ENCODE data around the gene PSME3.
"Not testable (repeated sequence)": the region's sequence is repeated elsewhere in the genome, so short reads cannot be mapped to it uniquely, and the experiment has no call there.

Gene PSME3

DNA sequence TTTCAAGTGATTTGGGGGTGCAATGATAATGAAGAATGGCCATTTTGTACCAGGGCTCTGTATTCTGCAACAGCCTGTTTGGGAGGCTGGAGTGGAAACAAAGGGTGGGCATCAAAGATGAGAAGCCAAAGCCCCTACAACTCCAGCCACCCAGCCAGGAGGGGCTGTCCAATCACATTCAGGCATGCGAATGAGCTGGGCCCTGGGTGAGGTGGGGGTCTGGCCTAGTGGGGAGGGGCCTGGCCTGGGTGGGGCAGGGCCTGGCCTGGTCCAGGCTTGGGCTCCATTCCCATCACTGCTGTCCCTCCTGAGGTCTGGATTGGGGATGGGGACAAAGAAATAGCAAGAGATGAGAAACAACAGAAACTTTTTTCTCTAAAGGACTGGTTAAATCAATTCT, 24.2 kb downstream of the PSME3 start:
- TF ChIP-seq, protein P1, sequence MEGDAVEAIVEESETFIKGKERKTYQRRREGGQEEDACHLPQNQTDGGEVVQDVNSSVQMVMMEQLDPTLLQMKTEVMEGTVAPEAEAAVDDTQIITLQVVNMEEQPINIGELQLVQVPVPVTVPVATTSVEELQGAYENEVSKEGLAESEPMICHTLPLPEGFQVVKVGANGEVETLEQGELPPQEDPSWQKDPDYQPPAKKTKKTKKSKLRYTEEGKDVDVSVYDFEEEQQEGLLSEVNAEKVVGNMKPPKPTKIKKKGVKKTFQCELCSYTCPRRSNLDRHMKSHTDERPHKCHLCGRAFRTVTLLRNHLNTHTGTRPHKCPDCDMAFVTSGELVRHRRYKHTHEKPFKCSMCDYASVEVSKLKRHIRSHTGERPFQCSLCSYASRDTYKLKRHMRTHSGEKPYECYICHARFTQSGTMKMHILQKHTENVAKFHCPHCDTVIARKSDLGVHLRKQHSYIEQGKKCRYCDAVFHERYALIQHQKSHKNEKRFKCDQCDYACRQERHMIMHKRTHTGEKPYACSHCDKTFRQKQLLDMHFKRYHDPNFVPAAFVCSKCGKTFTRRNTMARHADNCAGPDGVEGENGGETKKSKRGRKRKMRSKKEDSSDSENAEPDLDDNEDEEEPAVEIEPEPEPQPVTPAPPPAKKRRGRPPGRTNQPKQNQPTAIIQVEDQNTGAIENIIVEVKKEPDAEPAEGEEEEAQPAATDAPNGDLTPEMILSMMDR (IDR thresholded peaks at IDR 0.05; ENCODE audit: control extremely low read depth, extremely low read depth, low read depth, missing control alignments), result no peak
- POLR2A ChIA-PET, result no interaction called here

DNA sequence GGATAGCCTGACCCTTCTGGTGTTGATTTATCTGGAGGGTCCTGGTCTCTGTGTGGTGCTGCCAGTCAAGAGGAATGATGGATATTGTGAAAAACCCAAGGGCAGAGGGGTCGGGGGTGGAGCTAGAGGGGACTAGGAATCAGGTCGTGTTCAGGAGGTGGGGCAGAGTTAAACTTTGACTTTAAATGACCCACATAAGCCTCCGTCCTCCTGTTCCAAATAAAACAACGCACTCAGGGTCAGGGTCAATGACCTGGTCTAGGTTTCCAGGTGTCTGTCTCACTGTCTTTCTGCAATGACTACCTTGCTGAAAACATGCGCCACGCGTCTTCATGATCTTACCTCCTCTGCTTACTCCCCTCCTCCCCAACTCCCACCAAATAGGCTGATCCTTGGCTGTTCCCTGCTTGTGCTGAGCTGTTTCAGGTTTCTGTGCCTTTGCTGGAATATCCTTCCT, 32.5 kb downstream of the PSME3 start:
- POLR2A ChIA-PET, result no interaction called here

More for the DNA sequence above, 24.2 kb downstream of the PSME3 start:
- CTCF ChIA-PET, result no interaction called here
- DNase-seq (ENCODE audit: extremely low spot score), result no peak

DNA sequence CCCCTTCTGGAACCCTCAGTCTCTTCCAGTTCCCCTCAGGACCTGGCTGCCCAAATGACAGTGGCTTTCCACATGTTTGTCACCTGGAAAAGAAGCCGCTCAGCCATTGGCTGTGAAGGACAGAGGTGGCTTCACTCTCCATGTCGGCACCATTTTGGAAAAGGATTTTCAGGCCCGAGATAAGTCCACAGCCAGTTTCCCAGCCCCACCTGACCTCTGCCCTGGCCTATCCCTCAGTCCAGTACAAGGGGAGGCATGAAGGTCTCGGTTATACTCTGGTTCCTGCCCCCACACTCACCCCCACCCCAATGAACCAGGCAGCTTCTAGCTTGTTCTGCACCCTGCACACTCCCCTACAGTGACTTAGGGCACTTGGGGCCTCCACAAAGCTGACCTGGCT, 33.0 kb downstream of the PSME3 start:
- TF ChIP-seq, protein P1 (IDR thresholded peaks at IDR 0.05; ENCODE audit: control extremely low read depth, extremely low read depth, low read depth, missing control alignments), result no peak
- CTCF ChIA-PET, result no interaction called here
- POLR2A ChIA-PET, result no interaction called here
- no peak for DNase-seq (ENCODE audit: extremely low spot score)

More for the DNA sequence above, 32.5 kb downstream of the PSME3 start:
- TF ChIP-seq, protein P1 (IDR thresholded peaks at IDR 0.05; ENCODE audit: control extremely low read depth, extremely low read depth, low read depth, missing control alignments), result no peak
- no peak for DNase-seq (ENCODE audit: extremely low spot score)
- CTCF ChIA-PET, result no interaction called here

DNA sequence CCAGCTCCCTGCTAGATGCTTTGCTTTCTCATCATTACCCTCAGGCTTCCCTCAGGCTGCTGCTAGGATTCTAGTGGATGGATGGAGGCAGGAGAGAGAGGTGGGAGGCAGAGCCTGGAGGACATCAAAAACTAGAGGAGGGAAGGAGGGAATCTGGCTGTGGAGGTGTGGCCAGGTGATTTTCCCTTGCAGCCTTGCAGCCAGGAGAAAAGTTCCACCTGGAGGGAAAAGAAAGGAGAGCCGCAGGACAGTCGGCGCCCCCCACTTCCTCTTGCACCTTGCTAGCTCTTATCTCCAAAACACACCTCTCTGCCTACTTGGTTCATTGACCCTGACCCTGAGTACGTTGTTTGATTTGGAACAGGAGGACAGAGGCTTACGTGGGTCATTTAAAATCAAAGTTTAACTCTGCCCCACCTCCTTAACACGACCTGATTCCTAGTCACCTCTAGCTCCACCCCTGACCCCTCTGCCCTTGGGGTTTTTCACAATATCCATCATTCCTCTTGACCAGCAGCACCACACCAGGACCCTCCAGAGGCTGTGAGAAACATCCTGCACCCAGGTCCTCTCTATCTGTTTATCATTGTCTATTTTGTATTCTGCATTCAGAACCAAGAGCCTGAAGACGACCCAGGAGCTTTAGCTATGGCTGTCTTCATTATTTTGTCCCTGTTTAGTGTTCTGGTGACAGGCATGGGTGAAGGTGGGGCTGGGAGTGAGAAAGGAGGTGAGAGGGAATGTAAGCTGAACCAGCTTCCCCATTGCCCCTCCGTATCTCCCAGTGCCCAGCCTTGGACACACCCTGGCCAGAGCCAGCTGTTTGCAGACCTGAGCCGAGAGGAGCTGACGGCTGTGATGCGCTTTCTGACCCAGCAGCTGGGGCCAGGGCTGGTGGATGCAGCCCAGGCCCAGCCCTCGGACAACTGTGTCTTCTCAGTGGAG, 33.7 kb downstream of the PSME3 start:
- POLR2A ChIA-PET, result no interaction called here

DNA sequence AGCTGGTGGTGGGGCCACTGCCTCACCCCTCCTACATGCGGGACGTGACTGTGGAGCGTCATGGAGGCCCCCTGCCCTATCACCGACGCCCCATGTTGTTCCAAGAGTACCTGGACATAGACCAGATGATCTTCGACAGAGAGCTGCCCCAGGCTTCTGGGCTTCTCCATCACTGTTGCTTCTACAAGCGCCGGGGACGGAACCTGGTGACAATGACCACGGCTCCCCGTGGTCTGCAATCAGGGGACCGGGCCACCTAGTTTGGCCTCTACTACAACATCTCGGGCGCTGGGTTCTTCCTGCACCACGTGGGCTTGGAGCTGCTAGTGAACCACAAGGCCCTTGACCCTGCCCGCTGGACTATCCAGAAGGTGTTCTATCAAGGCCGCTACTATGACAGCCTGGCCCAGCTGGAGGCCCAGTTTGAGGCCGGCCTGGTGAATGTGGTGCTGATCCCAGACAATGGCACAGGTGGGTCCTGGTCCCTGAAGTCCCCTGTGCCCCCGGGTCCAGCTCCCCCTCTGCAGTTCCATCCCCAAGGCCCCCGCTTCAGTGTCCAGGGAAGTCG, 34.6 kb downstream of the PSME3 start:
- CTCF ChIA-PET; DNase-seq (ENCODE audit: extremely low spot score); POLR2A ChIA-PET: not testable (repeated sequence)

More for the DNA sequence above, 33.7 kb downstream of the PSME3 start:
- DNase-seq (ENCODE audit: extremely low spot score), result no peak
- CTCF ChIA-PET, result no interaction called here
- TF ChIP-seq, protein P1 (IDR thresholded peaks at IDR 0.05; ENCODE audit: control extremely low read depth, extremely low read depth, low read depth, missing control alignments), result no peak

DNA sequence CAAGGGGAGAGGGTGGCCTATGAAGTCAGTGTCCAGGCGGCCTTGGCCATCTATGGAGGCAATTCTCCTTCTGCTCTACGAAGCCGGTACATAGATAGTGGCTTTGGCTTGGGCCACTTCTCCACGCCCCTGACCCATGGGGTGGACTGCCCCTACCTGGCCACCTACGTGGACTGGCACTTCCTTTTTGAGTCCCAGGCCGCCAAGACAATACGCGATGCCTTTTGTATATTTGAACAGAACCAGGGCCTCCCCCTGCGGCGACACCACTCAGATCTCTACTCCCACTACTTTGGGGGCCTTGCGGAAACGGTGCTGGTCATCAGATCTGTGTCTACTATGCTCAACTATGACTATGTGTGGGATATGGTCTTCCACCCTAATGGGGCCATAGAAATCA, 35.1 kb downstream of the PSME3 start:
- no peak for DNase-seq (ENCODE audit: extremely low spot score)
- ChIA-PET CTCF (interaction anchor here (1.0 kb wide), 1 partner anchor 16 kb away, joined by 3 read pairs; no protein-coding TSS in a partner anchor), POLR2A (no interaction called here)
- TF ChIP-seq, protein P1 (IDR thresholded peaks at IDR 0.05; ENCODE audit: control extremely low read depth, extremely low read depth, low read depth, missing control alignments), result no peak

DNA sequence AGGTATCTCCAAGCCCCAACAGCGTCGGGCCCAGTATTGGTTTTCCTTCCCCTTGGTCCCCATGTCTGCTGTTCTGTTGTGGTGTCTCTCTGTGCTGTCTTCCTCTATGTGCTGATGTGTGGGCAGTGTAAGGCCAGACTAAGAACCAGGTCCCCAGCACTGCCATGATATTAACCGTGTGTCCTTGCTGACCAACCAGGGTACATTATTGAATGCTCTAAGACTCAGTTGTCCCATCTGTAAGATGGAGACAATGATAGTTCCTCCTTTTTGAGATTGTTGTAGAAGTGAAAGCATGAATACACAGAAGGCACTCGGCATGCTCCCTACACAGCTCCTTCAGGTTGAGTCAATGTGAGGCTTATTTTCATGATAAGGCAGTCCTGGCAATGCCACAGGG, 38.5 kb downstream of the PSME3 start:
- POLR2A ChIA-PET, result no interaction called here
- TF ChIP-seq, protein P1 (IDR thresholded peaks at IDR 0.05; ENCODE audit: control extremely low read depth, extremely low read depth, low read depth, missing control alignments), result no peak
- DNase-seq (ENCODE audit: extremely low spot score), result no peak
- CTCF ChIA-PET, result interaction anchor here (1.7 kb wide), 1 partner anchor 65 kb away, joined by 4 read pairs; no protein-coding TSS in a partner anchor

Data from GM10248 (cell line).